ENCODE results near the gene TMTC2. TPM values are rescaled to one million over a fixed set of nuclear protein-coding genes. Genes with fewer than 3 reads are reported as not detected.
"Not testable (repeated sequence)": the region's sequence is repeated elsewhere in the genome, so short reads cannot be mapped to it uniquely, and the experiment has no call there.

Gene TMTC2
- total and polyA plus RNA-seq, 10 of the 15 experiments (the other 5 are each of a cell fraction or from before 2014, with no cell fraction given) = 0.14 to 9.7 (median 1.2) TPM

DNA sequence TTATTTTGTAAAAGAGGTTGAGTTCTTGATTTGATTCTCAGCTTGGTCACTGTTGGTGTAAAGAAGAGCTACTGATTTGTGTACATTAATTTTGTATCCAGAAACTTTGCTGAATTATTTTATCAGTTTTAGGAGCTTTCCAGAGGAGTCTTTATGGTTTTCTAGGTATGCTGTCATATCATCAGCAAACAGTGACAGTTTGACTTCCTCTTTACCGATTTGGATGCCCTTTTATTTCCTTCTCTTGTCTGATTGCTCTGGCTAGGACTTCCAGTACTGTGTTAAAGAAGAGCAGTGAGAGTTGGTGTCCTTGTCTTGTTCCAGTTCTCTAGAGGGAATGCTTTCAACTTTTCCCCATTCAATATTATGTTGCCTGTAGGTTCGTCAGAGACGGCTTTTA, 431.2 kb downstream of the TMTC2 start:
- H3K4me1 ChIP-seq (ENCODE audit: control insufficient read depth, insufficient read depth, low read length); H3K9me3 ChIP-seq (replicated peaks; ENCODE audit: control insufficient read depth, insufficient read depth, low read length); H3K27ac ChIP-seq (ENCODE audit: control insufficient read depth, insufficient read depth); POLR2A ChIA-PET; intact Hi-C loops (cut with micrococcal nuclease; ENCODE audit: unreplicated experiment); H3K36me3 ChIP-seq (ENCODE audit: control insufficient read depth in 2 of 2, insufficient read depth in 2 of 2, low read length in 1 of 2); H2AFZ ChIP-seq (ENCODE audit: control insufficient read depth, low read depth, low read length); DNase-seq (ENCODE audit: low read depth, low spot score); FAIRE-seq; SMC1A ChIA-PET (ENCODE audit: uncharacterized antibody, unreplicated experiment); H3K9ac ChIP-seq (ENCODE audit: control insufficient read depth, insufficient read depth, low read length); H3K4me3 ChIP-seq; in situ Hi-C loops (cut with MboI); H3K27me3 ChIP-seq (replicated peaks in 1 of 2; ENCODE audit: control insufficient read depth in 2 of 2, insufficient read depth in 2 of 2, low read length in 1 of 2); ATAC-seq; BruUV-seq (replicated peaks); RAD21 ChIA-PET (ENCODE audit: unreplicated experiment); H3K4me2 ChIP-seq (ENCODE audit: control insufficient read depth, insufficient read depth); H3K79me2 ChIP-seq (ENCODE audit: control insufficient read depth, insufficient read depth, low read length); H4K20me1 ChIP-seq (ENCODE audit: control insufficient read depth, insufficient read depth); CTCF ChIA-PET: not testable (repeated sequence)
- WGBS (ENCODE audit: insufficient coverage, insufficient replicate concordance, low lambda C conversion rate, missing lambda C conversion rate) = 65% methylated on average over 3 of the region's 3 CpGs

DNA sequence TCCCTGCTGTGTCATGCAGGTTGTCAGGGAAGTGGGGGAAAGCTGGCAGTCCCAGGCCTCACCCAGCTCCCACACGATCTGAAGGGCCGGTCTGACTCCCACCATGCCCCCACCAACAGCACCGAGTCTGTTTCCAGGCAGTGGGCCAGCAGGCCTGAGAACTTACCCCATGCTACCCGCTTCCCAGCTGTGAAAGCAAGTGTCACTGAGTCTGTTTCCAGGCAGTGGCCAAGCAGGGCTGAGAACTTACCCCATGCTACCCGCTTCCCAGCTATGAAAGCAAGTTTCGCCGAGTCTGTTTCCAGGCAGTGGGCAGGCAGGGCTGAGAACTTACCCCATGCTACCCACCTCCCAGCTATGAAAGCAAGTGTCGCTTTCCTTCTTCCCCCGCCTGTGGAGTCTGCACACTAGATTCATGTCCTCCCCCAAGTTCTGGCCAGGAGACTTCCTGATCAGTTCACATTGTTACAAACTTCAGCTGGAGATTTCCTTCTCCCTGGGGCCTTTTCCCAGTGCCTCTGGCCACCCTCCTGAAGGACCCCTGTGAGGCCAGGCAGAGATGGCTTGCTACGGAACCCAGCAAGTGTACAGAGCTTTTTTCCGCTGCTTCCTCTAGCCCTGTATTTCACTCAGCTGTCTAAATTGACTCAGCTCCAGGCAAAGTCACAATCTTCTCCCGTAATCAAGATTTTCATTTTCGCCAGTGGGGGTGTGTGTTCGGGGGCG, 435.4 kb downstream of the TMTC2 start:
- SMC1A ChIA-PET (ENCODE audit: uncharacterized antibody, unreplicated experiment) = no interaction called here
- no peak overlapping the region for H3K4me2 ChIP-seq (ENCODE audit: control insufficient read depth, insufficient read depth)

More for the DNA sequence above, 435.4 kb downstream of the TMTC2 start:
- Histone ChIP-seq H3K9ac (ENCODE audit: control insufficient read depth, insufficient read depth, low read length) (no peak overlapping the region), H3K4me3 (no peak overlapping the region), H3K27ac (ENCODE audit: control insufficient read depth, insufficient read depth) (no peak overlapping the region), H3K4me1 (ENCODE audit: control insufficient read depth, insufficient read depth, low read length) (no peaks in the 10 kb centered on the region), H3K9me3 (replicated peaks; ENCODE audit: control insufficient read depth, insufficient read depth, low read length) (no peaks in the 10 kb centered on the region), H3K27me3 (replicated peaks in 1 of 2; ENCODE audit: control insufficient read depth in 2 of 2, insufficient read depth in 2 of 2, low read length in 1 of 2) (no peaks in the 10 kb centered on the region), H3K36me3 (ENCODE audit: control insufficient read depth in 2 of 2, insufficient read depth in 2 of 2, low read length in 1 of 2) (no peaks in the 10 kb centered on the region), H4K20me1 (ENCODE audit: control insufficient read depth, insufficient read depth) (no peaks in the 10 kb centered on the region), H2AFZ (ENCODE audit: control insufficient read depth, low read depth, low read length) (no peak overlapping the region), H3K79me2 (ENCODE audit: control insufficient read depth, insufficient read depth, low read length) (no peaks in the 10 kb centered on the region)
- 76% methylated on average over 15 of the region's 15 CpGs for WGBS (ENCODE audit: insufficient coverage, insufficient replicate concordance, low lambda C conversion rate, missing lambda C conversion rate)
- DNase-seq (ENCODE audit: low read depth, low spot score) (no peak), ATAC-seq (no peak), FAIRE-seq (no peak)
- POLR2A ChIA-PET = no interaction called here
- no TSS peak for BruUV-seq (replicated peaks)
- in situ Hi-C loops (cut with MboI) = no loop called here
- intact Hi-C loops (cut with micrococcal nuclease; ENCODE audit: unreplicated experiment) = no loop called here
- RAD21 ChIA-PET (ENCODE audit: unreplicated experiment) = no interaction called here
- CTCF ChIA-PET = no interaction called here
- no peak for TF ChIP-seq NR2C2 (IDR thresholded peaks at IDR 0.05; ENCODE audit: borderline replicate concordance, control insufficient read depth, insufficient read length, low read depth)

Measured in GM12878 (cell line).